ENCODE measurements around the gene CELSR3.
A peak's percentile ranks its signal among the peaks of the same experiment; 100 is the strongest.

CELSR3 gene

GRCh38 chr3:48609088-48610005 is 53.3 kb downstream of the CELSR3 start, which contains the start of gene UQCRC1:
TSS of gene UQCRC1 (minus strand) at chr3:48609646. CDS start at chr3:48609620, 26 bp downstream.
- DNase-seq (ENCODE audit: insufficient read length) (peak; percentile 97), FAIRE-seq (peak; percentile 100)
- peak; percentile 86 for TF ChIP-seq TAF1 (IDR thresholded peaks at IDR 0.05; ENCODE audit: borderline replicate concordance, low read depth, low read length)
- TF ChIP-seq POLR2A (IDR thresholded peaks at IDR 0.05; ENCODE audit: low read depth, low read length): peak; percentile 97
- TF ChIP-seq POLR2AphosphoS5 (IDR thresholded peaks at IDR 0.05; ENCODE audit: low read depth, low read length): peak; percentile 88

DNA sequence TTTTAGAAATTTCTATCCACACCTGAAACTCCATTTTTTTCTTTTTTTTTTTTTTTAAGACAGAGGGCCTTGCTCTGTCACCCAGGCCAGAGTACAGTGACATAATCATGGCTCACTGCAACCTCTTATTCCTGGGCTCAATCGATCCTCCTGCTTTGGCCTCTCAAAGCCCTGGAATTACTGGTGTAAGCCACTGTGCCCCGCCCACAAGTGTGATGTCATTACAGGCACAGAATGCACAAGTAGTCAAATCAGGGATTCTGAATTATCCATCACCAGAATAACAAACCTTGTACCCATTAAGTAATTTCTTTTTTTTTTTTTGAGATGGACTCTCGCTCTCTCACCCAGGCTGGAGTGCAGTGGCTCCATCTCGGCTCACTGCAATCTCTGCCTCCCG is 55.2 kb downstream of the CELSR3 start:
- DNase-seq (ENCODE audit: insufficient read length) (no peak), FAIRE-seq (no peak)
- TF ChIP-seq TAF1 (IDR thresholded peaks at IDR 0.05; ENCODE audit: borderline replicate concordance, low read depth, low read length) (no peak), POLR2A (IDR thresholded peaks at IDR 0.05; ENCODE audit: low read depth, low read length) (no peak), POLR2AphosphoS5 (IDR thresholded peaks at IDR 0.05; ENCODE audit: low read depth, low read length) (no peak)

GRCh38 chr3:48601622-48601994 is 61.1 kb downstream of the CELSR3 start:
- no peak for DNase-seq (ENCODE audit: insufficient read length)
- TF ChIP-seq POLR2AphosphoS5 (IDR thresholded peaks at IDR 0.05; ENCODE audit: low read depth, low read length) (no peak), POLR2A (IDR thresholded peaks at IDR 0.05; ENCODE audit: low read depth, low read length) (no peak), TAF1 (IDR thresholded peaks at IDR 0.05; ENCODE audit: borderline replicate concordance, low read depth, low read length) (no peak)
- FAIRE-seq: no peak

- DNase-seq (ENCODE audit: insufficient read length) (no peak), FAIRE-seq (no peak)
- no peak for TF ChIP-seq TAF1 (IDR thresholded peaks at IDR 0.05; ENCODE audit: borderline replicate concordance, low read depth, low read length)
- no peak for TF ChIP-seq POLR2AphosphoS5 (IDR thresholded peaks at IDR 0.05; ENCODE audit: low read depth, low read length)
- no peak for TF ChIP-seq POLR2A (IDR thresholded peaks at IDR 0.05; ENCODE audit: low read depth, low read length)
Observed at GRCh38 chr3:48600711-48601621, 61.7 kb downstream of the CELSR3 start.

DNA sequence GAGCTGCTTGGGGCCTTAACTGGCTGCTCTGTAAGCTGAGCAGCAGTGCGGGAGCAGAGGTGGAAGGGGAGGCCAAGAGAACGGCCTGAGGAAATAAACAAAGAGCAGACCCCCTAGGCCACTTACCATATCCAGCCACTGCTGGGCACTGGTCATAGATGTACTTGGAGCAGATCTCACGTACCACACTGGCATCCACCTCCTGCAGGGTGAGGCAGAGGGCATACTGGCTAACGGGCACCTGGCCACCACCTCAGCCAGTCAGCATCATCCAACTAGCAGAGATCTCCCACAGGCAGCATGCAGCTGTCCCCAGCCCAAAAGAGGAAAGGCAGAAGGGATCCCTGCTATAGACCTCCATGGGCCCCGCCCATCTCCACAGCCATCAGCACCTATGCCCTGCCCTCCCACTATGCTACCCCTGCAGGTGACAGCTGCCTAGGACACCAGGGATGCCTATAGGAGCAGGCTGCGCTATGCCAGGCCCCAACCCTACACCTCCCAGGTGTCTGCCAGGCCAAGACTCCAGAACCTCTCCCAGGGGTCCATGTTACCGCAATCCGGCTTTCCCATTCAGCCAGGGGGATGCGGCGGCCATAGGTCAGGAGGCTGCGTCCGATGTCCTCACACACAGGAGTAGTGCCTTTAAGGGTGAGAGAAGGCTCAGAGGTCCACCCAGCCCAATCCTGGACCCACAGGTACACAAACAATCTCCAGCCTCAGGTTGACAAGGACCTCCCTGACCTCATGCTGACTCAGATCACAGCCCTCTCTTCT is 63.0 kb downstream of the CELSR3 start:
- FAIRE-seq: no peak
- DNase-seq (ENCODE audit: insufficient read length): no peak
- TF ChIP-seq POLR2A (IDR thresholded peaks at IDR 0.05; ENCODE audit: low read depth, low read length) (no peak), POLR2AphosphoS5 (IDR thresholded peaks at IDR 0.05; ENCODE audit: low read depth, low read length) (no peak), TAF1 (IDR thresholded peaks at IDR 0.05; ENCODE audit: borderline replicate concordance, low read depth, low read length) (no peak)

DNA sequence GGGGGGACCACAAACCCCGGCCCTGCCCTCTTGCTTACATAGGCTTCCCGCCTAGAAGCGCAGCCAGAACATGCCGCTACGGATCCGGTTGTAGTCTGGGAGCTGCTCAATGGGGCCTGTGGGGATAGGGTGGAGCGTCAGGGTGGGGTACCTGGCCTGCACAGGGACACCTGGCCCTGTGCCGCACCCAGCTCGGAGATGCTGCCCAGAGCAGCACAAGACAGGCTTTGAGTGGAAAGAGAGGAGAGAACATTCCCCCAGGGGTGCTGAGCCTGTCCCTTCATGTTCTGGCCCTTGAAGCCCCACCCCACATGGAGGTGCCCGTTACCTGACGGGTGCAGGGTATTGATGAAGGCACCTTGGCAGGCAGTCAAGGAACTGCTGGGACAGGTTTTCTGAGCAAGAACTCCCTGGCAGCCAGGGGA is 63.6 kb downstream of the CELSR3 start:
- no peak for TF ChIP-seq TAF1 (IDR thresholded peaks at IDR 0.05; ENCODE audit: borderline replicate concordance, low read depth, low read length)
- TF ChIP-seq POLR2AphosphoS5 (IDR thresholded peaks at IDR 0.05; ENCODE audit: low read depth, low read length): no peak
- TF ChIP-seq POLR2A (IDR thresholded peaks at IDR 0.05; ENCODE audit: low read depth, low read length): no peak
- FAIRE-seq: no peak
- DNase-seq (ENCODE audit: insufficient read length): no peak

- no peak for FAIRE-seq
- no peak for TF ChIP-seq POLR2A (IDR thresholded peaks at IDR 0.05; ENCODE audit: low read depth, low read length)
- no peak for TF ChIP-seq TAF1 (IDR thresholded peaks at IDR 0.05; ENCODE audit: borderline replicate concordance, low read depth, low read length)
- TF ChIP-seq POLR2AphosphoS5 (IDR thresholded peaks at IDR 0.05; ENCODE audit: low read depth, low read length): no peak
- DNase-seq (ENCODE audit: insufficient read length): no peak
Observed at GRCh38 chr3:48598323-48599076, 64.2 kb downstream of the CELSR3 start.

- FAIRE-seq (no peak), DNase-seq (ENCODE audit: insufficient read length) (no peak)
- no peak for TF ChIP-seq TAF1 (IDR thresholded peaks at IDR 0.05; ENCODE audit: borderline replicate concordance, low read depth, low read length)
- TF ChIP-seq POLR2AphosphoS5 (IDR thresholded peaks at IDR 0.05; ENCODE audit: low read depth, low read length): no peak
- no peak for TF ChIP-seq POLR2A (IDR thresholded peaks at IDR 0.05; ENCODE audit: low read depth, low read length)
Observed at GRCh38 chr3:48597408-48597800, 65.3 kb downstream of the CELSR3 start.

DNA sequence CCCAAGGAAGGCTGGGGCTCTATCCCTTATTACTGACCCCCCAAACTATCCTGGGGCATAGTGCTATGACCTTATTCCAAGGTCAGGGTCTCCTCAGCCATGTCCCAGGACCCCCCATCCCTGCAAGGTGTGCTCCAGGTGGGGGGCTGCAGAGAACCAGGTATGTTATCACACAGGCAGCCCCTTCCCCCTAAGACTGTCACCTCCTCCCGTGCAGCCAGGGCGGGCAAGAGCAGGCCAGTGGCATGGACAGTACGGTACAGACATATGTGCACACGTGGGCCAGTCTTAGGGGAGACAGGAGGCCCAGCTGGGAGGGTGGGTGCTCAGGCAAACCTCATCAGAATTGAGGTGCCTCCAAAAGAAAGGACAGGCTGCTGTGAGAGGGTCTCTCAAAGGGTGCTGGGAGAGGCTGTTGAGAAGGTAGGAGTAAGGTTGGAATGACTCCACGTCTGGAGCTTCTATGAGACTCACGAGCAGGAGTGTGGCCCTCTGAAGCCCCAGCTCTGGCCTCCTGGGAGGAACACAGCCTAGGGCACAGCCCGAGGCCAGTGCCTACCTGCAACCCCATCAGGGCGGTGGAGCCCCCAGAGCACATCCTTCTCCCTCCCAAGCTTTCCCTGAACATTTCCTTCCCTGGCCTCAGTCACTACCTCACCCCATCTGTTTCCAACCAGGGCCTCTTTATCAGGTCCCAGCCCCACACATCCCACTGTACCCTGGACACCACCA is 65.8 kb downstream of the CELSR3 start:
- no peak for TF ChIP-seq TAF1 (IDR thresholded peaks at IDR 0.05; ENCODE audit: borderline replicate concordance, low read depth, low read length)
- TF ChIP-seq POLR2AphosphoS5 (IDR thresholded peaks at IDR 0.05; ENCODE audit: low read depth, low read length): no peak
- TF ChIP-seq POLR2A (IDR thresholded peaks at IDR 0.05; ENCODE audit: low read depth, low read length): no peak
- FAIRE-seq (no peak), DNase-seq (ENCODE audit: insufficient read length) (no peak)

Measured in GM12892 (cell line).